ENCODE results near the gene SLC35E4.

GRCh38 chr22:30610299-30610698 lies 25.3 kb upstream of the SLC35E4 start:
- no peak for TF ChIP-seq CTCF (IDR thresholded peaks at IDR 0.05)
- TF ChIP-seq POLR2A (IDR thresholded peaks at IDR 0.05), result no peak
